COLO668 (cell line): ENCODE measurements around the gene RRAGD.

Experiments
- DNase-seq: peaks from one replicate; lab custom pipeline; 2025; ENCODE audit not compliant: unreplicated experiment; lab: John Stamatoyannopoulos, UW

RRAGD gene, protein sequence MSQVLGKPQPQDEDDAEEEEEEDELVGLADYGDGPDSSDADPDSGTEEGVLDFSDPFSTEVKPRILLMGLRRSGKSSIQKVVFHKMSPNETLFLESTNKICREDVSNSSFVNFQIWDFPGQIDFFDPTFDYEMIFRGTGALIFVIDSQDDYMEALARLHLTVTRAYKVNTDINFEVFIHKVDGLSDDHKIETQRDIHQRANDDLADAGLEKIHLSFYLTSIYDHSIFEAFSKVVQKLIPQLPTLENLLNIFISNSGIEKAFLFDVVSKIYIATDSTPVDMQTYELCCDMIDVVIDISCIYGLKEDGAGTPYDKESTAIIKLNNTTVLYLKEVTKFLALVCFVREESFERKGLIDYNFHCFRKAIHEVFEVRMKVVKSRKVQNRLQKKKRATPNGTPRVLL

DNA sequence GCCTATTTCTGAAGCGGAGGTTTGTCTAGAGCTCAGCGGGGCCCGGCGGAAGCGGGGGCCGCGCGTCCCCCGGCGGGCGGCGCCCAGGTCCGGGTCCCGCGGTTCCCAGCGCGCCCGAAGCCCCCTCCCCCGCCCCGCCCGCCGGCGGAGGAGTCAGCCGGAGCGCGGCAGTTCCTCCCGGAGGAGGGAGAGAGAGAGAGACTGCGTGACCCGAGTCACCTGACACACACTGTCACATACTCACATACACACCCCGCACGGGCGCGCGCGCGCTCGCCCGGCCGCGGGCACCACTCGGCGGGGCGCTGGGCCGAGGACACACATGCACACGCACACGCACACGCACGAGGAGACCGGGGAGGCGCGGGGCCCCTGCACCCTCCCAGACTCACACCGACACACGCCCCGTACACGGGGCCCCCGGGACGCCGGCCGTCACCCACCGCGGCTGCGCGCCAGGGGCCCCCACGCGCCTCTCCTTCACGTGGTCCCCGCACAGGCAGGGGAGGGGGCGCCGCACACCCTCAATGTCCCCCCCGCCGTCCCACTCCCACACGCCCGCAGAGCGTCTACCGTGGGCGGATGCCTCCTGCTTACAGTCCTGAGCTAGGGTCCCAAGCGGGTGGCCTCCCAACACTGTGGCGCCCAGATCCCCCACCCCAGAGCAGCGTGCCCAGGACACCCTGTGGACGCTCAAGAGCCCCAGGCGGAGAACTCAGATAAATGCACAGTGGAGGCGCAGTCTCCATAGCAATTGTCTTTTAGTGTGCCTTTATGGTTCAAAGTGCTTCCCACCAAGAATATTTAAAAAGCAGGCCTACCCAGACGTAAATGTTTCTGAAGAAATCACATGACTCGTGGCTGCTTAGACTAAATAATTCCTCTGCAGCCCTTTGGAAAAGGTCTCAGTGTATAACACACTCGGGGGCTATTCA lies at the start of gene RRAGD:
Gene RRAGD, minus strand, starts transcription at position 203 of the 935 bp plus-strand sequence. CDS start 280 bp downstream, outside the sequence.
- peak; percentile 72 for DNase-seq

DNA sequence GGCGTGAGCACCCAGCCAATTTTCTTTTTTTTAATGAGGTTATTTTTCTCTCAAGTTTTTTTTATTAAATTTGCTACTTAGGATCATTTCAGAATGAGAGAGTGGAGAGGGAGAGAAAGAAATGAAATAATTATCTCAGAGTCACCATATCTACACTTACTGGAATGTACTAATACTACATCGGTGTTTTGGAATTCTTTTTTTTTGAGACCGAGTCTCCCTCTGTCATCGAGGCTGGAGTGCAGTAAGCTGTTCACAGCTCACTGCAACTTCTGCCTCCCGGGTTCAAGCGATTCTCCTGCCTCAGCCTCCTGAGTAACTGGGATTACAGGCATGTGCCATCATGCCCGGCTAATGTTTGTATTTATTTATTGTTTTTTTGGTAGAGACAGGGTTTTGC lies 48.6 kb upstream of the RRAGD start:
- no peak for DNase-seq

DNA sequence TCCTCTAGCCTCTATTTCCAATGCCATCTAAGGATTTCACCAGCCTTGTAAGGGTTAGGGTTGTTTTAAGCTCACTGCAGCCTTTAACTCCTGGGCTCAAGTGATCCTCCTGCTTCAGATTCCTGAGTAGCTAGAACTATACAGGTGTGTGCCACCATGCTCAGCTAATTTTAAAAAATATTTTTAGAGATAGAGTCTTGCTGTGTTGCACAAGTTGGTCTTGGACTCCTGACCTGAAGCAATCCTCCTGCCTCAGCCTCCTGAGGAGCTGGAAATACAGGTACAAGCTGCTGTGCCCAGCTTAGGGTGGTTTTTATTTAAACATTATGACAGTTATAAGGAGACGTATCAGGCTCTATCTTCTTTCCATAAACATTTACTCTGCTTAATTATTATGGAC lies 47.4 kb upstream of the RRAGD start:
- DNase-seq = no peak

DNA sequence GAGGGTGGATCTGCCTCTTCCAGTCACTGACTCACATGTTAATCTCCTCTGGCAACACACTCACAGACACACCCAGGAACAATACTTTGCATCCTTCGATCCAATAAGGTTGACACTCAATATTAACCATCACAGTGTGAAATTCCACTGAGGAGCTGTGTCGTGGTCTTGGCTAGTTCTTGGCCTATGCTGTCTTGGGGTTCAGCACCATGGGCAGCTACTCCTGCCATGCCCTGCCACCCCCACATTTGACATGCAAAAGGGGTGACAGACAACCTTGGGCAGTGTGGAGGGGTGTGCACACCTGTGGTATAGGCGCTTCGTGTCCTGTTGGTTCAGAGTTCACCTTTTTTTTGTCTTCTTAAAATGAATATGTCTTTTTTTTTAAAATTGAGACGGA lies 46.6 kb upstream of the RRAGD start:
- DNase-seq = no peak

DNA sequence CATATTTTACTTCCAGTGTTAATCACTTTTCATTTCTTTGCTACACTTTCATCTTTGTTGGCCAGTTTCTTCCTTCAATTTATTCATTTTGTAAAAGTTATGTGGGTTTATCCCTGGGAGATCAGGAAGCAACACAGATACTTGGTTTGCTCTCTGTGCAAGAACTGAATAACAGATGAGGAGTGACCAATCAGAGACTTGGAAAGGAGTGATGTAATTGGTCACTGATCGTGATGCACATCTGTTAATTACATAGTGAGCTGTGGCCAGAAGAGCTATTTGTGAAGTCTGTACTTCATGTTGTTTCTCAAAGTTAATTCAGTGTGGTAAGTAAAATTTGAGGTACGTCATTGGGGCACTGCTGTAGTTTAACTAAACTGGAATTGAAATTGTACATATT lies 42.2 kb upstream of the RRAGD start:
- no peak for DNase-seq

DNA sequence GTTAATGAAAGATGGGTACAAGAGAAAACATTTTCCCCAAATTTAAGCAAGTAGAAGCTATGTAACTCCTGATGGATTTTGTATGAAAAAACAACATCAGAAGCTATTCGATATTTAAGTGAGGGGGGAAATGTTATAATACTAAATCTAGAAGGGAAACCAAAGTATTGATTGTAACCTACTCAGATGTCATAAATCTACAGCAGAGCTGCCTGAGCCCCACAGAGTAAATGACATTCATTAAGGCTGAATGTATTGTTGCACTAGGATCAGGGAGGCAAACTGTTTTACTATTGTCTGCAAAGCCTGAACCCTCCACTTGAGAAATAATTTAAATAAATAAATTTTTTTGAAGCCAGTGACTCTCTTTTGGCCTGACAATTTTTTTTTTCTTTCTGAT lies 40.2 kb upstream of the RRAGD start:
- no peak for DNase-seq

DNA sequence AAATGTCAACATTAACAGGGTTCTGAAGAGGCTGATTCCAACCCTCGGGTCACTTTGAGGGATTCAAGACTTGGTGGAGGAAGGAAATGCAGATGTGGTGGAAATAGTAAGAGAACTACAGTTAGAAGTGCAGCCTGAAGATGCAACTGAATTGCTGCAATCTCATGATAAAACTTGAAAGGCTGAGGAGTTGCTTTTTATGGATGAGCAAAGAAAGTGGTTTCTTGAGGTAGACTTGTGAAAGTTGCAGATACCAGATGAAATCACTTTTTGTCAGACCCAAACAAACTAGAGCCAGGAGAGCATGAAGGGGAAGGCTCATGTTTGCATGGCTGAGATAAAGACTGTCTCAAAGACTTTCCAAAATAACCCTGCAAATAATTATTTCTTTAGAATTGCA lies 37.1 kb upstream of the RRAGD start:
- DNase-seq = no peak

DNA sequence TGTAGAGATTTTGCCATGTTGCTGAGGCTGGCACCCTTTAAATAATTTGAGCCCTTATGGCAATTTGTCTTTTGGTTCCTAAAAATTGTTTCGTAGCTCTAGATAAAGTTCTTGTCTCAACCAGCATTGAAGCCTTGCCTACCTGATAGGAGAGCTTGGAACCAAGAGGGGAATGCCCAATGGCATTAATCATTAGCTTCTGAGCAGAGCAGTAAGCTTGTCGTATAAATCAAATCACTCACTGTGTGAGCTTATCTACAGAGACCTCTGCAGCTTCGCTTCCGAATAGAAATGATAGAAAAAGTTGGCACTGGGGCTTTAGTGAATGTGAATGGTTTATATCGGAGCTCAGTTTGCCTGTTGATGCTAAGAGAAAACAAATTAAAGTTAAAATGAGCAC lies 31.6 kb upstream of the RRAGD start:
- no peak for DNase-seq

DNA sequence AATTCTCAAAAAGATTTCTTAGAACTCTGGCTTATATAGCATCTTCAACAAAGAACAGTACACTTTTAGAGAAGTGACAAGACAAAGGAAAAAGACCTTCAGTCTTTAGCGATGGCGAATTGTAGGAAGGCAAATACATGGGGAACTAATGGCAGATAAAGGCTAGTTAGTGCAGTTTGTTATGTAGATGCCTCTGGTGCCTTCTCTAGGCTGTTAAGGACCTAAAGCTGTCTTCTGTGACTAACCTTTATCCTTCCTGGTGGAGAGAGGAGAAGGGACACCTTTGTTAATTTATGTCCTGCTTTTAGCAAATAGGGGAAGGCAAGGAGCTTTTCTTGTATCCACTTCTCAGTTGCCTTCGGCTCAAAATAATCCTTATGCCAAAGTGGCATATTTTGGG lies 28.1 kb upstream of the RRAGD start:
- DNase-seq = no peak

DNA sequence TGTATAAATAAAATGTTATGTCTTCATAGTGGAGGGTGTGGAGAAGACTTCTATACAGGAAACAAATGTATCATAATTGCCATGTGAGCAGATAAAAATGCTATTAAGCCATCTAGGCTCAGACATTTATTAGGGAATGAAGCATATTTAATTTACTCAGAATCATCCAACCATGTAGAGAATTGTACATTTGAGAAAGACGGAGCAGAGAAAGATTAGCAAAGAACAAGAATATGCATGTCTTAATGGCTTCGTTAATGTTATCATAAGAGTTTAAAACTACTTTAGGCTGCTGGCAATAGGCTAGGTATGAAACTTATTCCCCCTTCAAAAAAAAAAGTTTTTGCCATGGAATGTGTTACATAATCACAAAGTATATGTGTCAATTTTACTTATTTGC lies 26.9 kb upstream of the RRAGD start:
- DNase-seq = no peak

DNA sequence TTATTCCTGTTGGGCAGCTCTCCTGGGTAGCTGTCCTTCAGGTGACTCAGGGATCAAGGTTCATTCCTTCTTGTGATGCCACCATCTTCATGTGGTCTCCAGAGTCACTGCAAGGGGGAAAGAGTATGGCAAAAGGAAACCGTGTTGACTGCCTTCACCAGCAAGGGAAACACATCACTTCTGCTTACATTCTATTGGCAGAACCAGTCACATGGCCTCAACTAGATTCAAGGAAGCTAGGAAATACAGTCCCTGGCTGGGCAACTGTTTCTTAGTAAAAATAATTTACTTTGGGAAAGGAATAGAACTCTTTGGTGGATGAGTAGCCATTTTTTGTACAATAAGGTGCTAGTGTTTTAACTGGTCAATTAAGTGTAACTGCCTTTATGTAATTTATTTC lies 26.2 kb upstream of the RRAGD start:
- no peak for DNase-seq

DNA sequence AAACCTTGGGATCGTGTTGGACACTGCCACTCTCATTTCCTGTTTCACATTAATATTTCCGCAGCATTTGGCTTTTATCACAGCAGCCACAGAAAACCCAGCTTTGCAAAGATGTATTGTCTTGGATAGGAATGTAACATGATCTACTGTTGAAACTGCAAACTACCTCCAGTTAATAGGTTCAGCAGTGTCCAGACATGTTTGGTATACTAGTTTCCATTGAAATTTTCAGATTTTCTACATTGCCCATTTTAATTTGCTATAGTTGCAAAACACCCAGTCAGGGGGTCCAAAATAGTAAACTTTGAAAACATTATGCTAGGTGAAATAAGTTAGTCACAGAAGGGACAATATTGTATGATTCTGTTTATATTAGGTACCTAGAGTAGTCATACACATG lies 24.2 kb upstream of the RRAGD start:
- no peak for DNase-seq

DNA sequence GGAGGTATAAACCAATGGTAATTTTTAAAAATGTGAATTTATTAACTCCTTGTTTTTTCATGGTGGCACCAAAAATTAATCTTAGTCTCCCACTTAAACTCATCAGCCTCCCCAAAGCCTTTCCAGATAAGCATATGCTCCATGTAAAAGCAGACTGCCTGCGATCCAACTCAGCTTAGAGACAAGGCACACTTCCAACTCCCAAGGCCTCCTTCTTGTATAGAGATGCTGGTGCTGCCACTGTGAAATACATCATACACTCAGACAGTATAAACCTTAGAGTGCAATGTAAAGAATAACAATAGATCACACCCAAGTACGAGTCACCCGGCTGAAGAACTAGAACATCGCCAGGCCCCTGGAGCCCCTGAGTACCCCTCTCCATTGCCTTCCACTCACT lies 22.9 kb upstream of the RRAGD start:
- no peak for DNase-seq

DNA sequence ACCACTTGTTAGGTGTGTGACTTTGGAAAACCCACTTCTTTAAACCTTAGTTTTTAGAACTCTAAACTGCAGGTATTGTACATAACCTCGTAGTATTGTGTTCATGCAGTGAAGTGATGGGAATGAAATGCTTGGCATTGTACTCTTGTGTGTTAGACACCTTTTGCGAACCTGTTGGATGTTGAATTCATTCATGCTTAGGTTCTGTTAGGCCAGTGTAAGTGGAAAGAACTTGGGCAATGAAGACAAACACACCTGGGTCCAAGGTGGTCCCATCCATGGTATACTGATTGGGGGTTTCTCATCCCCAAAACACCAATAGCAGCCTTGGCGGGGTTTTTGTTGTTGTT lies 22.1 kb upstream of the RRAGD start:
- DNase-seq = no peak

DNA sequence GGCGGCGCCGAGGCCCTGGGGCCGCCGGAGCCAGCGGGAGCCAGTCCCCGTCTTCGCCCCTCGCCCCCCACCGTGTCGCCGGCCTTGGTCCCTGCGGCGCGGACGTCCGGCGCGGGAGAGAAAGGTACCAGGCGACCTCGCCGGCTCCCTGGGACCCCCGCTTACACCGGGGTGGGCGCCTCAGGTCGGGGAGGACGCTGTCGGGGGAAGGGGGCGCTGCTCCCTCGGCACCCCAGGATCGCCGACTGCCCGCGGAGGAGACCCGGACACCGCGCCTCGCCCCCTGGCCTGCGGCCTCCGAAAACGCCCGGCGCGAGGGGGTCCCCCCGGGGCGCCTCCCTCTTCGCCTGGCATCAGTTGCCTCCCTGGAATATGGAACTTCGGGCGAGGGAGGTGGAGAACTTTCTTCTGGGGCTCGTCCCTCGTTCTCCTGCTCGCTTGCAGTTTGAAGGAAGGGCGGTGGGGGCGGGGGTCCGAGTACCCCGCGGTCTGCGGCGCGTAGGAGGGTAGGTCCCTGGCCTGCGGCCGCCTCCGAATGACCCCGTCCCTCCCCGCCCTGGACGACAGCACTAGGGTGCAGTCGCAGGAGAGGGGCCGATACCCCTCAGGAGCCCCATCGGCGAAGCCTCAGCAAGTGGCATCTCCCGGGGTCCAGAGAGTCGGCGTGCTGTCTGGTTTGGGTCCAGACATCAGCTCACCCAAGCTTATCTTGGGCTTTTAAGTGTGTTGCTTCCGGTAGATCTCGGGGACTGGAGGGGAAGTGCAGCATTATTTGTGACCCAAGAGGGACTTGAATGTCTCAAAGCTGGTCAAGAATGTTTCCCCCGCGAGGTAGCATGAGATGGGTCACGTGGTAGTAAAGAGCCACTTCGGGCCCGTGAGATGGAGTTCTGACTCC lies 21.4 kb upstream of the RRAGD start:
- peak; percentile 34 for DNase-seq

DNA sequence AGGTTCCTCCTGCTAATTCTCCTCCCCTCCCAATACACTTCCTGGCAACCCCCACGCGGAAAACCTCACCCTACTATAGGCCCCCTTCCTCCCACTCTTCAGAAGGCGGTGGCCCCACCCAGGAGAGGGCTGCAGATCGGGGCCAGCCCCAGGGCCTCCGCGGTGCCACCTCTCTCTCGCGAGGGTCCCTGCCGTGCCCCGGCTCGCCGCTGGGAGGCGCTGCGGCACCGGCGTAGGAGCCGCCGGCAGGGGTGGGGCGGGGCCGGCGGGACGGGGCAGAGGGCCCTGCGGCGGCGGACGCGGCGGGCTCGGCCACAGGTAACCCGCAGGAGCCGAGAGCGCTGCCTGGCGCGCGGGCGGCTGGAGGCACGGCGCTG lies 20.8 kb upstream of the RRAGD start, which contains the start of gene ANKRD6:
Gene ANKRD6, plus strand, starts transcription at position 278 of the 377 bp plus-strand sequence. CDS start 133,825 bp downstream, outside the sequence.
- peak; percentile 86 for DNase-seq

DNA sequence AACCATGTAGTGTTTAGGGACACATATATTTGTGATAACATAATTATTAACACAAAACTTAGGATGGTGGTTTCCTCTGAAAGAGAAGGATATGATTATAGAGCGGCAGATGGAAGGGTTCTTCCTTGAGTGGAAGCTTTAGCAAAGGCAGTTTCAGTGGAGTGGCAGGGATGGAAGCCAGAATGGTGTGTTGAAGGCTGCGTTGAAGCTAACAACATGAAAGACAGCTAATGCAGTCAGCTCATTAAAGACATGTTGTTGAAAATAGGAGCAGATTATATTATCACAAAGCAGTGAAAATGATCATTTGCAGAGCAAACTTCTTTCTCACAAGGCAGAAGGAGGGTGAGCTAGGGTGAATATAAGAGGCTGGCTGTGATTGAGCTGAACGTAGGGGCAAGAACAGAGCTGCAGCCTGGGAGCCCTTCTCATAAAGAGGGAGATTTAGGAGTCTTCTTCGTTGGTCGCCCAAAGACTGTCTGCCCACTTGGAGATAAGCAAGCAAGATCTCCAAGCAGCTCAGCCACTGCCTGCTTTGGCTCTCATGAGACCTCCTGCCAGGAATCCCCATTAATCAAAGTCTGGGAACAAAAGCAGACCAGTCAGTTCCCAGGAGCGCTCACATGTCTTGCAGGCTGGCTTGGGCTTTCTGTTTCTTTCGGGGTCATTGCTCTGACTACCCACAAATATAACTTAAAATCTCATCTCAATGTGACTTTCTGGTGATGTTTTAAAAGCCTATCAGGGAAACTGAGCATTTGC lies 18.3 kb upstream of the RRAGD start:
- DNase-seq = no peak

DNA sequence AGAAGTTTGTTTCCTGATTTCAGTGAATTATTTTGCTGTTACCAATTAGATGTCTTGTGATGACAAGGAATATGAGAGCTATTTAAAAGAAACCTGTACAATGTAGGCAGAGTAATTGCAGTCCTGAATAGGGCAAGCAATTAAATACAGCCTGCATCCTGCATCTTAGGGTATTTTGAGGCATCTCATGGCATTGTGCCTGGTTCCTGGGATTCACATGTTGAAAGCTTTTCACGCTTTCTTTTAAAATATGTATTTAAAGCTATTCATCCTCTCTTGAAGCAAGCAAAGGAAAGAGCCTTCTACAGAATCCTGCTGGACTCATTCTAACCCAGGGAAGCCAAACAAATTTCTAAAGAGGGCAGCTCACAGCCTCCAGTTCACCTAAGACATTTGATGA lies 4.7 kb upstream of the RRAGD start:
- no peak for DNase-seq

DNA sequence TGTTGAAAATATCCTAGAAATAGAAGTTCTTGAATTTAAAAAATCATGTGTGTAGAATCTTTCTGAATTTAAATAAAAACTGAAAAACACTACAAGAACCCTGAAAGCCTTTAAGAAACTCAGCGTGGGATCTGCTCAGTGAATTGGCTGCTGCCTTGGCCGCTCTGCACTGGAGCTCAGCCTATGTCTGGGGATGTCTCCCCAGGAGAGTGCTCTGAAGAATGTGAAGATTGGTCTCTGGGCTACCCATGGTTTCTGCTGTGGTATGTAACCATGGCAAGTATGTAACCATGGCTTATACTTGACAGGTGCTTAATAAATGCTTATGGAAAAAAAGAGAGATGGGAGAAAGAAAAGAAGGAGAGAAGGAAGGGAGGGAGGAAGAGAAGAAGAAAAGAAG lies 3.1 kb upstream of the RRAGD start:
- DNase-seq = no peak

DNA sequence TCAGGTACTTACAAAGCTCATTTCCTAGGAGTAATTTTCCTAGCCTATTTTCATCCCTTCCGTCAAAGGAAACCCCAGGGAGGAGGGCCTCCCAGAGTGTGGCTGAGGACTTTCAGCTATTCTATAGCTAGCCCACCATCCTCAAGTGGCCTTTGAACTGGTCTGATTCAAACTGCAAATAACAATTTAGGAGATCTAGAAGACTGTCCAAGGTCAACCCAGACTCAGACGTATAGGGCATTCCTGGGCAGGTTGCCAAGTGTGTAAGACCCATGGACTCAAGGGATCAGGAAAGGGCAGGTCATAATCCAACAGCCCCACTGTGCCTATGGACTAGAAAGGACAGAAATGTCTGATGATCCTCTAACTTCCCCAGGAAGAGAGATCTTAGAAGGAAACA lies 2.1 kb upstream of the RRAGD start:
- DNase-seq = no peak
